ENCODE measurements around the gene NDRG3. TPM values are rescaled to one million over a fixed set of nuclear protein-coding genes. Genes with fewer than 3 reads are reported as not detected.

The NDRG3 gene
- total RNA-seq, 1 donor from 2014 or later: 21.1 TPM

DNA sequence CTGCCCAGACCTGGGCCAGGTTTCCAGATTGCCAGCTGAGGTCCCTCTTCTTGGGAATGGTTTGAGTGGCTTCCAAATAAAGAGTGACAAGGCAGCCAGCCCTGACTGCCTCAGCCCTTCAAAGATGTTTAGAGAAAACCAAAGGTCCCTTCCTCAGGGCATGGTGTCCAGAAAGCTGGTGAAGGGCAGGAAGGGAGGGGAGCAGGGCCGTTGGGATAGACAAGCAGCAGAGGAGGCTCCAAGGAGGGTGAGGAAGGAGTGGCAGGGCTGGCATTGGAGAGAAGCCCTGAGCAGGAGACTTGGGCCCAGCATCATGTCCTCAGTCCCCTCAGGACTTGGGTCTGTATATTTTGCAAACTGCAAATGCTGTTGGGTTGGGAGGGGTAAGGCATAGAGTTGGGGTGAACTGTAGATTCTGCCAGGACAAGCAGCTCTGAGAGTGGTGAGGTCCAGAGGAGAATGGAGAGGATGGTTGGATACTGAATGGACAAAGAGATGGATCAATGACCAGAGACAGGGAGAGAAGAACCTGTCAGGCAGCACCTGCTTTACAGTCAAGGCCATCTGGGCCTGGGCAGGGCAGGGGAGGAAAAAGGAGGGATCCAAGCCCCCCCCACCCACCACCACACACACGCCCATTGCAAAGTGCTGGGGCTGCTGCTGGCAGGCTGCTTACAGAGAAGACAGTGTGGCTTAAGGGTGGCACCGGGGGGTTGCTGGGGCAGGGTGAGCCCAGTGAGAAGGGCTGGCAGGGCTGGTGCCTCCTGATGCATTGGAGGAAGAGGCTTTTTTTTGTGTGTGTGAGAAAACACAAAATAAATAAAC, 33.2 kb upstream of the NDRG3 start:
- peaks cover 13% of the 10 kb centered on the region for H3K4me1 ChIP-seq
- TF ChIP-seq CTCF (IDR thresholded peaks at IDR 0.05) (no peak), POLR2A (IDR thresholded peaks at IDR 0.05) (no peak), POLR2AphosphoS5 (IDR thresholded peaks at IDR 0.05; ENCODE audit: insufficient read depth in 1 of 2, low read depth in 1 of 2) (no peak)
- H3K27me3 ChIP-seq: no peaks in the 10 kb centered on the region
- intact Hi-C loops (cut with DNase I): no loop called here
- H3K27ac ChIP-seq: no peak overlapping the region
- DNase-seq (ENCODE audit: extremely low spot score in 2 of 2): no peak
- peaks cover 0 to 5% of the 10 kb centered on the region in 2 donors for H3K36me3 ChIP-seq
- H3K9me3 ChIP-seq: no peaks in the 10 kb centered on the region
- no peak overlapping the region for H3K4me3 ChIP-seq

DNA sequence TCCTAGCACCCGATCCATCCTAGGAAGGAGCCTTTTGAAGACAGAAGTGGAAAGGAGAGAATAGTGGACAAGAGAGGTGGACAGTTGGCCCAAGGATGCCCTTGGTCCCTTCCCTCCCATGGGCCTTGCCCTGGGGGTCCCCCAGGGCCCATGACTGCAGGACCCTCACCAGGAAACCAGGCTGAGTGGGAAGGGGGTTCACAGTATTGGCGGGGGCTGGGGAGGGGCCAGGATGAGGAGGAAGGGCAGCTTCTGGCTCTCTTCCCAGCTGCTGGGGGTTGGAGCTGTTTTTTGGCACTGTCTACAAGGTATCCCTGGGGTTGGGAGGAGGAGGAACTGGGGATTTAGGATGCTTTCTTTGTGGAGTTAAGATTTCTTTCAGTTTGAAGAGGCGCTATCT, 31.7 kb upstream of the NDRG3 start:
- Histone ChIP-seq H3K27me3 (no peaks in the 10 kb centered on the region), H3K27ac (no peak overlapping the region), H3K4me3 (no peak overlapping the region), H3K4me1 (peaks cover 22% of the 10 kb centered on the region), H3K36me3 (no peaks in the 10 kb centered on the region), H3K9me3 (no peaks in the 10 kb centered on the region)
- no peak for TF ChIP-seq CTCF (IDR thresholded peaks at IDR 0.05)
- DNase-seq (ENCODE audit: extremely low spot score in 2 of 2): no peak
- intact Hi-C loops (cut with DNase I): no loop called here

DNA sequence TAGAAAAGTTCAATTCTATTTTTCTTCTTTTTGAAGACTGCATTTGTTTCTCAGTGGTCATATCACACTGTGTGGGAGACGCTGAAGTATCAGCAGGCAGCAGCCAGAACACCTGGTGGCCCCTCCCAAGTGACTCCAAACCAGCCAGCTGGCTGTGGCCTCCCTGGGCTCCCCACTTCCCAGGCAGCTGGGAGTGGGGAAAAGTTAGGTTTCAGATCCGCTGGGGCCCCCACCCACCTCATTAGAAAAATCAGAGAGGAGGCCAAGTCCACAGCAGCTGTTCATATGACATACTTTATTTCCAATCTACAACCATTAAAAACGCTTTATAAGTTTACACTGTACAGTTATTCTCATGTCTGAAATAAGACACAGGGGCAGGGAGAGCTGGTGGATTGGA, 31.3 kb upstream of the NDRG3 start:
- Histone ChIP-seq H3K4me3 (no peak overlapping the region), H3K27me3 (no peaks in the 10 kb centered on the region), H3K9me3 (no peaks in the 10 kb centered on the region), H3K36me3 (no peaks in the 10 kb centered on the region), H3K4me1 (peaks cover 22% of the 10 kb centered on the region), H3K27ac (no peak overlapping the region)
- no peak for DNase-seq (ENCODE audit: extremely low spot score in 2 of 2)
- intact Hi-C loops (cut with DNase I): no loop called here
- TF ChIP-seq POLR2A (IDR thresholded peaks at IDR 0.05) (no peak), POLR2AphosphoS5 (IDR thresholded peaks at IDR 0.05; ENCODE audit: insufficient read depth in 1 of 2, low read depth in 1 of 2) (no peak), CTCF (IDR thresholded peaks at IDR 0.05) (no peak)

- H3K4me1 ChIP-seq: peaks cover 22% of the 10 kb centered on the region
Observed at GRCh38 chr20:36775826-36776225, 29.9 kb upstream of the NDRG3 start.

More at GRCh38 chr20:36775826-36776225, 29.9 kb upstream of the NDRG3 start:
- intact Hi-C loops (cut with DNase I): no loop called here
- Histone ChIP-seq H3K9me3 (no peaks in the 10 kb centered on the region), H3K36me3 (no peaks in the 10 kb centered on the region), H3K27me3 (no peaks in the 10 kb centered on the region), H3K4me3 (no peak overlapping the region), H3K27ac (no peak overlapping the region)
- no peak for DNase-seq (ENCODE audit: extremely low spot score in 2 of 2)
- TF ChIP-seq POLR2A (IDR thresholded peaks at IDR 0.05): no peak
- no peak for TF ChIP-seq POLR2AphosphoS5 (IDR thresholded peaks at IDR 0.05; ENCODE audit: insufficient read depth in 1 of 2, low read depth in 1 of 2)
- no peak for TF ChIP-seq CTCF (IDR thresholded peaks at IDR 0.05)

All from vagina (tissue), 2 donors.